GM12873 (cell line): ENCODE measurements around the gene CASKIN1.

Source experiments
- CTCF ChIP-seq: IDR thresholded peaks from 2 replicates; pipeline ENCODE4 v1.5.1; 2012; ENCODE audit warnings: low read depth, mild to moderate bottlenecking, moderate library complexity, low read length, control low read depth; ENCODE audit not compliant: insufficient read depth; ENCODE audit errors: missing control alignments

Gene CASKIN1

GRCh38 chr16:2214719-2214968 is 18.2 kb upstream of the CASKIN1 start, which contains the start of gene PGP:
TSS of gene PGP (minus strand) at chr16:2214840. CDS start at chr16:2214777, 63 bp downstream.
- no peak for TF ChIP-seq CTCF

- TF ChIP-seq CTCF = no peak
Measured at GRCh38 chr16:2213817-2214718, 17.7 kb upstream of the CASKIN1 start.

GRCh38 chr16:2212362-2213324 is 16.2 kb upstream of the CASKIN1 start:
- TF ChIP-seq CTCF = no peak

GRCh38 chr16:2211923-2212347 is 15.5 kb upstream of the CASKIN1 start:
- no peak for TF ChIP-seq CTCF

- TF ChIP-seq CTCF = no peak
Measured at GRCh38 chr16:2210386-2211365, 14.3 kb upstream of the CASKIN1 start, which contains the start of gene BRICD5. TSS of gene BRICD5 (minus strand) at chr16:2210863. CDS start at chr16:2210833, 30 bp downstream.

- TF ChIP-seq CTCF = no peak
Measured at GRCh38 chr16:2210009-2210332, 13.6 kb upstream of the CASKIN1 start.
